HG03108 (cell line): Measurements from ENCODE around the gene LCP2.

ENCODE experiments used
- ATAC-seq: cut with Tn5 transposase; IDR thresholded peaks from one replicate; pipeline ENCODE4 v1.9.1; 2021; ENCODE audit warnings: moderate library complexity; ENCODE audit not compliant: unreplicated experiment

The LCP2 gene

GRCh38 chr5:170296935-170297588, 515 bp downstream of the LCP2 start:
- ATAC-seq: peak; percentile 47

- ATAC-seq: no peak
These were observed 1.3 kb downstream of the LCP2 start for GRCh38 chr5:170296036-170296934.

GRCh38 chr5:170294556-170294955, 3.0 kb downstream of the LCP2 start:
- no peak for ATAC-seq

GRCh38 chr5:170294057-170294456, 3.5 kb downstream of the LCP2 start:
- no peak for ATAC-seq

GRCh38 chr5:170293273-170293672, 4.3 kb downstream of the LCP2 start:
- peak; percentile 82 for ATAC-seq

GRCh38 chr5:170292179-170293104, 5.1 kb downstream of the LCP2 start:
- ATAC-seq: no peak

GRCh38 chr5:170290498-170290897, 7.1 kb downstream of the LCP2 start:
- no peak for ATAC-seq

GRCh38 chr5:170289764-170290163, 7.8 kb downstream of the LCP2 start:
- no peak for ATAC-seq

GRCh38 chr5:170289121-170289520, 8.5 kb downstream of the LCP2 start:
- no peak for ATAC-seq

- no peak for ATAC-seq
These were observed 9.0 kb downstream of the LCP2 start for GRCh38 chr5:170288551-170288950.

GRCh38 chr5:170288151-170288550, 9.4 kb downstream of the LCP2 start:
- ATAC-seq: no peak

- no peak for ATAC-seq
These were observed 10.0 kb downstream of the LCP2 start for GRCh38 chr5:170287532-170287931.

- no peak for ATAC-seq
These were observed 11.1 kb downstream of the LCP2 start for GRCh38 chr5:170286386-170286925.

GRCh38 chr5:170285181-170285580, 12.4 kb downstream of the LCP2 start:
- no peak for ATAC-seq

GRCh38 chr5:170284231-170284630, 13.3 kb downstream of the LCP2 start:
- no peak for ATAC-seq

GRCh38 chr5:170283296-170283695, 14.3 kb downstream of the LCP2 start:
- ATAC-seq: no peak

GRCh38 chr5:170280011-170280493, 17.5 kb downstream of the LCP2 start:
- ATAC-seq: no peak

GRCh38 chr5:170279459-170279817, 18.1 kb downstream of the LCP2 start:
- no peak for ATAC-seq

- peak; percentile 90 for ATAC-seq
These were observed 18.7 kb downstream of the LCP2 start for GRCh38 chr5:170278611-170279458.

GRCh38 chr5:170277867-170278281, 19.7 kb downstream of the LCP2 start:
- ATAC-seq: no peak
